Stomach smooth muscle (tissue), 2 donors: Measurements from ENCODE around the gene KRTAP9-8.
"Not testable (repeated sequence)": the region's sequence is repeated elsewhere in the genome, so short reads cannot be mapped to it uniquely, and the experiment has no call there.

Experiments
- H3K27ac ChIP-seq: one replicate; pipeline ENCODE4 v1.7.0; 2013; ENCODE audit warnings: mild to moderate bottlenecking, low read length, inconsistent platforms
- H3K27me3 ChIP-seq, 2 donors: one replicate each; pipeline ENCODE4 v1.7.0; 2013; ENCODE audit warnings: low read length in 2 of 2; ENCODE audit not compliant: insufficient read depth in 2 of 2, control insufficient read depth in 1 of 2
- H3K36me3 ChIP-seq, 2 donors: one replicate each; pipeline ENCODE4 v1.7.0; 2013; ENCODE audit warnings: low read length in 2 of 2; ENCODE audit not compliant: control insufficient read depth in 2 of 2, insufficient read depth in 2 of 2
- H3K4me1 ChIP-seq: one replicate; pipeline ENCODE4 v1.7.0; 2013; ENCODE audit warnings: low read length; ENCODE audit not compliant: control insufficient read depth, insufficient read depth
- H3K4me3 ChIP-seq, 2 donors: one replicate each; pipeline ENCODE4 v1.7.0; 2013; ENCODE audit warnings: low read length in 2 of 2
- H3K9ac ChIP-seq, 2 donors: one replicate each; pipeline ENCODE4 v1.7.0; 2013; ENCODE audit warnings: low read length in 2 of 2, mild to moderate bottlenecking in 1 of 2
- H3K9me3 ChIP-seq, 2 donors: one replicate each; pipeline ENCODE4 v1.7.0; 2013; ENCODE audit warnings: low read length in 2 of 2; ENCODE audit not compliant: control insufficient read depth in 2 of 2
- donor health status: healthy.
- donor health status: Pancreatic carcinoma.

KRTAP9-8 gene

DNA sequence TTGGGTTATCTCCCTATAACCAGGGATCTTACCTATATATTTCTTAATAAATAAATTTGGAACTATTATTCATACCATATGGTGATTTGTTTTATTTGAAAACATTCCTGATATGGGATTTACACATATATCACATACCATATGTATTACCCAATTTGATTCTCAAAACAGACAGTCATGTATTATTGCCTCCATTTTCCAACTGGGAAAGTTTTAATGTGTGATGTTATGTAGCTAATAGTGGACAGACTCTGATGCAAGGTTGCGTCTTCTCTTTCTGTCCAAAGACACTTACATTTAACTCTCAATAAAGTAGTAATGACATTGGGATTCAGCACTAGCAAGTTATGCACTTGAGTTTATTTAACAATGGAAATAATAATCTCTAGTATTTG, 18.5 kb downstream of the KRTAP9-8 start:
- Histone ChIP-seq H3K4me1 (no peaks in the 10 kb centered on the region), H3K4me3 (no peak overlapping the region), H3K36me3 (no peaks in the 10 kb centered on the region), H3K9ac (no peak overlapping the region), H3K27ac (no peak overlapping the region), H3K9me3 (no peaks in the 10 kb centered on the region), H3K27me3 (peaks cover 2 to 3% of the 10 kb centered on the region in 2 donors)

DNA sequence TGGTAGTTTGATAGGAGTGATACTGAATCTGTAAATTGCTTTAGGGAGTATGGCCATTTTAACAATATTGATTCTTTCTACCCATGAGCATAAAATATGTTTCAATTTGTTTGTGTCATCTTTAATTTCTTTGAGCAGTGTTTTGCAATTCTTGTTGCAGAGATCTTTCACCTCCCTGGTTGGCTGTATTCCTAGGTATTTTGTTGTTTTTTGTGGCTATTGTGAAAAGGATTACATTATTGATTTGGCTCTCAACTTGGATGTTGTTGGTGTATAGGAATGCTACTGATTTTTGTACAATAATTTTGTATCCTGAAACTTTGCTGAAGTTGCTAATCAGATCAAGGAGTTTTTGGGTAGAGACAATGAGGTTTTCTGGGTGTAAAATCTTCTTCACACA, 20.6 kb downstream of the KRTAP9-8 start:
- H3K27ac ChIP-seq: no peak overlapping the region
- peaks cover 2 to 3% of the 10 kb centered on the region in 2 donors for H3K27me3 ChIP-seq
- H3K4me3 ChIP-seq: no peak overlapping the region
- no peaks in the 10 kb centered on the region for H3K4me1 ChIP-seq
- H3K36me3 ChIP-seq: no peaks in the 10 kb centered on the region
- H3K9ac ChIP-seq: no peak overlapping the region
- no peaks in the 10 kb centered on the region for H3K9me3 ChIP-seq

DNA sequence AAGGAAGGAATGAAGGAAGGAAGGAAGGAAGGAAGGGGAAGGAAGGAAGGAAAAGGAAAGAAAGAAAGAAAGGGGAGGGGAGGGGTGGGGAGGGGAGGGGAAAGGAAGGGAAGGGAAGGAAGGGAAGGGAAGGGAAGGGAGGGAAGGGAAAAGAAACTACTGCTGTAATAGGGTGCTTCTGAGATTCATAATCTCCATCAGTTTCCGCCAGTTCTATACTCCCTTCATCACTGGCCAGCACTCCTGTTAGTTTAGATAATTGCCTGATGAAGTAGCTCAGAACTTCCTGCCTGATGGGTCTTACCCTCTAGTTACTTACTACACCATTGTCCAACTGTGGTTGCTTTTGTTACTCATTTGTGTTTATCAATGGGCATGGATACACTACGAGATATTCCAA, 25.4 kb downstream of the KRTAP9-8 start:
- Histone ChIP-seq H3K4me3 (no peak overlapping the region), H3K27ac (no peak overlapping the region), H3K27me3 (no peaks in the 10 kb centered on the region), H3K36me3 (no peaks in the 10 kb centered on the region), H3K4me1 (no peaks in the 10 kb centered on the region), H3K9ac (no peak overlapping the region), H3K9me3 (no peaks in the 10 kb centered on the region)

DNA sequence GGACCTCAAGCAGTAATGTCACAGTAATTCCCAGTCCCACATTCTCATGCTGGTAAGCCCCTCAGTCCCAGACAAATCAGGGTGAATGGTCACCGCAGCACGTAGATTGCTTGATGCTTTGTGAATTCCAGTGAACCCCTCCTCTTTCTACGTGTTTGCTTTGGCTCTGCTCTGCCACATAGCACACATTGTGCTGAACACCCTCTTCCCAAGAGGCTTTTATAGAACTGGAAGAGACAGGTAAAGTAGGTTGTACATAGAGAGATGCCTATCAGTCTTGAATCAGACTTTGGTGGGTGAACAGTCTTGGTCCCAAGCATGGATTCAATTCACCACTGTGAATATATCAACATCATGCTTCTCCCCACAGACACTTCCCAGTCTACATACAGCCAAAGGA, 26.8 kb downstream of the KRTAP9-8 start:
- Histone ChIP-seq H3K4me1 (no peaks in the 10 kb centered on the region), H3K4me3 (no peak overlapping the region), H3K9me3 (no peaks in the 10 kb centered on the region), H3K27me3 (no peaks in the 10 kb centered on the region), H3K36me3 (no peaks in the 10 kb centered on the region), H3K27ac (no peak overlapping the region), H3K9ac (no peak overlapping the region)

DNA sequence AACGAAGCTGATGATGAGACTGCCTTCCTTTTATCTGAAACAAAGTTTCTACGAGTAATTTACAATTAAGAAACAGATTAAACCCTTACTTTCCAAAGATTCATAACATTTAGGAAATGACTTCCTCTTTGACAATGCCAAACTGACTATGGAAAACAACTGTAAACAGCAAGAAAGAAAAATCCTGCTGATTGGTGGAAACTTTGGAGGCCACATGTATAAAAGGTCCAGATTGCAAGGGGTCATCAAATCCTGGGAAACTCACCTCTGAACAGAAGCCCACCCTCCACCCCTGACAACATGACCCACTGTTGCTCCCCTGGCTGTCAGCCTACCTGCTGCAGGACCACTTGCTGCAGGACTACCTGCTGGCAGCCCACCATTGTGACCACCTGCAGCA, 27.3 kb downstream of the KRTAP9-8 start, which contains the start of gene KRTAP9-6:
KRTAP9-6 (plus strand) TSS at position 301 of the 400 bp plus-strand sequence; CDS start at position 301, 0 bp downstream.
- no peaks in the 10 kb centered on the region for H3K9me3 ChIP-seq
- H3K9ac ChIP-seq: no peak within 1 kb of the TSS
- H3K4me3 ChIP-seq: no peak within 1 kb of the TSS
- no peak within 1 kb of the TSS for H3K27ac ChIP-seq
- no peaks in the 10 kb centered on the region for H3K36me3 ChIP-seq
- H3K27me3 ChIP-seq: no peaks in the 10 kb centered on the region
- H3K4me1 ChIP-seq: no peaks in the 10 kb centered on the region

DNA sequence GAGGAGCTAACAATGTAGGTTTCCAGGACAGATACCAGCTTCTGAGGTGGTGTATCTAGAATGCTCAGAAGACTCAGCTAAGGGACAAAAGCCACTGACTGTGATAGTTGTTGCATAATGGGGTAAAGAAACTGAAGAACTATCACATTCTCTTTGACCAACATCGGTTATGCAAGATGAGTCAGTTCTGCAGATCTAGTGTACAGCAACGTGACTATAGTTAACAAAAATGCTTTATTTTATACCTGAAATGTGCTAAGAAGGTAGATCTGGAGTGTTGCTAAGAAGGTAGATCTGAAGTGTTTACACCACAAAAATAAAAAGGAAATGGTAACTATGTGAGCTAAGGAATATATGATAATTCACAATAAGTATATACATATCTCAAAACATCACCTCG, 29.9 kb downstream of the KRTAP9-8 start:
- Histone ChIP-seq H3K27me3 (no peaks in the 10 kb centered on the region), H3K27ac (no peak overlapping the region), H3K4me3 (no peak overlapping the region), H3K9ac (no peak overlapping the region), H3K9me3 (no peaks in the 10 kb centered on the region), H3K36me3 (no peaks in the 10 kb centered on the region), H3K4me1 (no peaks in the 10 kb centered on the region)

DNA sequence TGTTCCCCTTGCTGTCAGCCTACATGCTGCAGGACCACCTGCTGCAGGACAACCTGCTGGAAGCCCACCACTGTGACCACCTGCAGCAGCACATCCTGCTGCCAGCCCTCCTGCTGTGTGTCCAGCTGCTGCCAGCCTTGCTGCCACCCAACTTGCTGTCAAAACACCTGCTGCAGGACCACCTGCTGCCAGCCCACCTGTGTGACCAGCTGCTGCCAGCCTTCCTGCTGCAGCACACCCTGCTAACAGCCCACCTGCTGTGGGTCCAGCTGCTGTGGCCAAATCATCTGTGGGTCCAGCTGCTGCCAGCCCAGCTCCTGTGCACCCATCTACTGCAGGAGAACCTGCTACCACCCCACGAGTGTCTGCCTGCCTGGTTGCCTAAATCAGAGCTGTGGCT, 33.5 kb downstream of the KRTAP9-8 start:
- not testable (repeated sequence) for H3K9me3 ChIP-seq, H3K9ac ChIP-seq, H3K27ac ChIP-seq

DNA sequence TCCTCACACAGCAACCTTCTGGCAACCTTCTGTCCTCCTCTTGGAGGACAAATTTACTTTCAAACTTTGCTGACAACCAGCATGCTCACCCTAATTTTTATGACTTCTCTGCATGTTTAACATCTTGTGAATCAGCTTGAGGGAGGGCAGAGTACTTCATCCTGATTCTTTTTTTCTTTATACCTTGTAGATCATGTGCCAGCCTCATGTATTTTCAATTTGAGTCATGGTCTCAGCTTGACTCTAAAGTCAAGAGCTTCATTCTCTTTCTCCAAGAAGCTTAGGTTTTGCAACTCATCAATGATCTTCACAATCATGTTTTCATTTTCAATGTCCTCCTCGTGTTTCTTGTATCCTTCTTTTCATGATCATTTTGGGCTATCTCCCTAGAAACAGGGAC, 34.1 kb downstream of the KRTAP9-8 start:
- Histone ChIP-seq H3K4me1 (no peaks in the 10 kb centered on the region), H3K9ac (no peak overlapping the region), H3K36me3 (no peaks in the 10 kb centered on the region), H3K4me3 (no peak overlapping the region), H3K27ac (no peak overlapping the region), H3K9me3 (no peaks in the 10 kb centered on the region), H3K27me3 (no peaks in the 10 kb centered on the region)

More for the DNA sequence above, 33.5 kb downstream of the KRTAP9-8 start:
- not testable (repeated sequence) for H3K4me1 ChIP-seq, H3K36me3 ChIP-seq, H3K4me3 ChIP-seq, H3K27me3 ChIP-seq

DNA sequence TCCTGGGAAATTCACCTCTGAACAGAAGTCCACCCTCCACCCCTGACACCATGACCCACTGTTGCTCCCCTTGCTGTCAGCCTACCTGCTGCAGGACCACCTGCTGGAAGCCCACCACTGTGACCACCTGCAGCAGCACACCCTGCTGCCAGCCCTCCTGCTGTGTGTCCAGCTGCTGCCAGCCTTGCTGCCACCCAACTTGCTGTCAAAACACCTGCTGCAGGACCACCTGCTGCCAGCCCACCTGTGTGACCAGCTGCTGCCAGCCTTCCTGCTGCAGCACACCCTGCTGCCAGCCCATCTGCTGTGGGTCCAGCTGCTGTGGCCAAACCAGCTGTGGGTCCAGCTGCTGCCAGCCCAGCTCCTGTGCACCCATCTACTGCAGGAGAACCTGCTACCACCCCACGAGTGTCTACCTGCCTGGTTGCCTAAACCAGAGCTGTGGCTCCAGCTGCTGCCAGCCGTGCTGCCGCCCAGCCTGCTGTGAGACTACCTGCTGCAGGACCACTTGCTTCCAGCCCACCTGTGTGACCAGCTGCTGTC, 37.9 kb downstream of the KRTAP9-8 start, which contains the start of gene KRTAP9-7:
KRTAP9-7 (plus strand) TSS at position 51 of the 543 bp plus-strand sequence; CDS start at position 51, 0 bp downstream.
- not testable (repeated sequence) for H3K27me3 ChIP-seq, H3K27ac ChIP-seq, H3K4me3 ChIP-seq, H3K9me3 ChIP-seq, H3K9ac ChIP-seq, H3K36me3 ChIP-seq, H3K4me1 ChIP-seq

DNA sequence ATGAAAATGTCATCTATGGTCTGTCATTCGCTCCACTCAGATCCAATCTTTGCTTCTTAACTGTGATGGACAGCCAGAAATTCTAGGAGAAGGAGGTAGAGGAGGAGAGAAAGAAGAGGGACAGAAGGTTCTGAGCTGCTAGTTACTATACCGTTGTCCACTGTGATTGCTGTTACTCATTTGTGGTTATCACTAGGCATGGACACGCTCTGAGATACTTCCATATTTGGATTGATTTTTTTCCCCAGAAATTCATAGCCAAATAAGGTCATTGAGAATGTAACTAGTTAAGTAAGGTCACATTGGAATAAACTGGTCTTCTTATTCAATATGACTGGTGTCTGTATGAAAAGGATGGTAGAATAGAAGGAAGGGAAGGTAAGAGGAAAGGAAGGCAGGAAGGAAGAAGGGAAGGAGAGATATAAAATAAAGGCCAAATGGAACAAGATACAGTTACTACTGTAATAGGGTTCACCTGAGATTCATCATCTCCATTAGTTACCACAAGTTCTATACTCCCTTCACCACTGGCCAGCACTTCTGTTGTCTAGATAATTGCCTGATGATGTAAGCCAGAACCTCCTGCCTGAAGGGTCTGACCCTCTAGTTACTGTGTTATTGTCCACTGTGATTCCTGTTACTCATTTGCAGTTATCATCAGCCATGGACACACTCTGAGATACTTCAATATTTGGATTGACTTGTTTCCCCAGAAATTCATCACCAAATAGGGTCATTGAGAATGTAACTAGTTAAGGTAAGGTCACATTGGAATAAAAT, 40.6 kb downstream of the KRTAP9-8 start:
- Histone ChIP-seq H3K27ac (no peak overlapping the region), H3K9ac (no peak overlapping the region), H3K27me3 (peaks cover 0 to 2% of the 10 kb centered on the region in 2 donors), H3K4me1 (no peaks in the 10 kb centered on the region), H3K4me3 (no peak overlapping the region), H3K9me3 (no peaks in the 10 kb centered on the region), H3K36me3 (no peaks in the 10 kb centered on the region)

DNA sequence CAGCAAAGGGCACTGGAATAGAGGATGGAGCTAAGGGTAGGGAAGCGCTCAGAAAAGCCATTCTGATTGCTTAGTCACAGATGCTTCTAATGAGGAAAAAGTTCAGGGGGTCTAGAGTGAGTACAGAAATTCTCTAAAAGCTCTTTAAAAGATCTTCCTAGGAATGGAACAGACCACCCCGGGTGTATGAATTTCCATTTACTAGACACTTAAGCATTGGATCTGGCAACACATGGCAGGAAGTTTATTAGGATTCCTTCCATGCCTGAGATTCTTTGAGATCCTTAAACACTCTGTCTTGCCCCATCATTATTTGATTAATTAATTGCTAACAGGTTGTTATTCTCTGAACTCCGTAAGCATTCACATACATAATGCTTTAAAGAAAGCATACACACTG, 46.2 kb downstream of the KRTAP9-8 start:
- Histone ChIP-seq H3K4me3 (no peak overlapping the region), H3K27me3 (peaks cover 0 to 2% of the 10 kb centered on the region in 2 donors), H3K36me3 (no peaks in the 10 kb centered on the region)

More for the DNA sequence above, 46.2 kb downstream of the KRTAP9-8 start:
- H3K9me3 ChIP-seq: no peaks in the 10 kb centered on the region
- no peaks in the 10 kb centered on the region for H3K4me1 ChIP-seq
- no peak overlapping the region for H3K9ac ChIP-seq
- H3K27ac ChIP-seq: no peak overlapping the region
